Muscle of back (tissue), 11 donors: ENCODE measurements around the gene DLGAP4. TPM values are rescaled to one million over a fixed set of nuclear protein-coding genes. Genes with fewer than 3 reads are reported as not detected.
A peak's percentile ranks its signal among the peaks of the same experiment; 100 is the strongest.
"Not testable (repeated sequence)": the region's sequence is repeated elsewhere in the genome, so short reads cannot be mapped to it uniquely, and the experiment has no call there.

ENCODE experiments used
- DNase-seq, 3 donors: peaks; one replicate each; pipeline versions ENCODE4 v3.0.0 to v3.0.0-alpha.2; 2013
- polyA plus RNA-seq, 10 donors: library from polyadenylated mRNA; unstranded; fragments of 120-200 nt; gene quantifications; one replicate each; pipeline ENCODE4 v1.2.1, GENCODE V29; 2013; ENCODE audit not compliant: insufficient read length in 10 of 10

The DLGAP4 gene
- polyA plus RNA-seq, 10 donors = 45.1 to 60.9 (median 53.8) TPM

GRCh38 chr20:36472637-36473090 lies 166.5 kb downstream of the DLGAP4 start:
- DNase-seq = no peak

- no peak for DNase-seq
These were observed 167.0 kb downstream of the DLGAP4 start for GRCh38 chr20:36473164-36473563.

GRCh38 chr20:36474563-36474962 lies 168.4 kb downstream of the DLGAP4 start:
- DNase-seq = no peak

- not testable (repeated sequence) for DNase-seq
These were observed 168.9 kb downstream of the DLGAP4 start for GRCh38 chr20:36475054-36475453.

- no peak for DNase-seq
These were observed 171.3 kb downstream of the DLGAP4 start for GRCh38 chr20:36477475-36477874.

GRCh38 chr20:36478137-36478905 lies 172.2 kb downstream of the DLGAP4 start:
- no peak for DNase-seq

DNA sequence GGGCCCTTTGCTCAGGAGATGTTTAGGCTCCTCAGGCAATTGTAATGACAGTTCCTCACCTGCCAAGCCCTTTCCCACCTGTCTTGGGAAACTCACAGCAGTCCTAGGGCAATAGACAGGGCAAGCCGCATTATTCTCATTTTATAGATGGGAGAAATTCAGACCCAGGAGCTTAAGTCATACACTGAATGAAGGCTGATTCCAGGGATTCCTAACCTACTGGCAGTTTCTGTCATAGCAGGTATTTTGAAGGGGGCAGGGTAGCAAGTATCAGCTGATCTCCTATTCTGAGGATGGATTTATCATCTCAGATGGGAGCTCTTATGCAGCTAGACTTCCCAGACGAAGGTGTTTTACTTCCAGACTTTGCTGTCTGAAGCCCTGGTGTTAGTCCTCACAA lies 173.8 kb downstream of the DLGAP4 start:
- DNase-seq = no peak

GRCh38 chr20:36480456-36481048 lies 174.4 kb downstream of the DLGAP4 start:
- no peak for DNase-seq

DNA sequence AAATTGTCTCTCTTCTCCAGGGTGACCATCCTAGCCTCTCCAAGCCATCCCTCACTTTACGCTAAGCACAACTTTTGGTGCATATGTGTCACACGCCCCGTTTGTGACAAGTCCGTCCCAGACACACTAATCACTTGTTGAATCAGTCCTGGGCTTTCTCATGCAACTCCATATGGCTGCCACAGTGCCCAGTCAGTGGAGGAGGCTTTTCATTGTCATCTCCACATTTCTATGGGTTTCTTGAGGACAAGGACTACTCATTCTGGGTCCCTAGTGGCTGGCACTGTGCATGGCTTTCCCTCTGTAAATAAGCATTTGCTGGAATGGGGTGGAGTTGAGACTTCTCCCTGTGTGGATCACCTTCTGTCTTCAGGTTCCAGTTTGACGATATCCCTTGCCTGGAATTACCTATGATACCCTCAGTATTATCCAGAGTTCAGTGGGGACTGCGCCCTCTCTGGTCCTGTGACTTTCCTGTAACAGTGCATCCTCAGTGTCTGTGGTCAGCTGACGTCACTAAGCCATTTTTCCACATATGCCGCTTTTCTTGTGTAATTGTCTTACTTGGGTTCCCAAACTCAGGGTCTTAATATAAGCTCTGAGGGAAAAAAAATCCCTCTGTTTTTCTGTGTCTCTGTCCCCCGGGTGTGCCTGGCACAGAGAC lies 175.4 kb downstream of the DLGAP4 start:
- no peak for DNase-seq

- peak in 1 of 3 donors; percentile 59 for DNase-seq
These were observed 175.9 kb downstream of the DLGAP4 start for GRCh38 chr20:36482044-36482473.

GRCh38 chr20:36483209-36483918 lies 177.2 kb downstream of the DLGAP4 start:
- no peak for DNase-seq

DNA sequence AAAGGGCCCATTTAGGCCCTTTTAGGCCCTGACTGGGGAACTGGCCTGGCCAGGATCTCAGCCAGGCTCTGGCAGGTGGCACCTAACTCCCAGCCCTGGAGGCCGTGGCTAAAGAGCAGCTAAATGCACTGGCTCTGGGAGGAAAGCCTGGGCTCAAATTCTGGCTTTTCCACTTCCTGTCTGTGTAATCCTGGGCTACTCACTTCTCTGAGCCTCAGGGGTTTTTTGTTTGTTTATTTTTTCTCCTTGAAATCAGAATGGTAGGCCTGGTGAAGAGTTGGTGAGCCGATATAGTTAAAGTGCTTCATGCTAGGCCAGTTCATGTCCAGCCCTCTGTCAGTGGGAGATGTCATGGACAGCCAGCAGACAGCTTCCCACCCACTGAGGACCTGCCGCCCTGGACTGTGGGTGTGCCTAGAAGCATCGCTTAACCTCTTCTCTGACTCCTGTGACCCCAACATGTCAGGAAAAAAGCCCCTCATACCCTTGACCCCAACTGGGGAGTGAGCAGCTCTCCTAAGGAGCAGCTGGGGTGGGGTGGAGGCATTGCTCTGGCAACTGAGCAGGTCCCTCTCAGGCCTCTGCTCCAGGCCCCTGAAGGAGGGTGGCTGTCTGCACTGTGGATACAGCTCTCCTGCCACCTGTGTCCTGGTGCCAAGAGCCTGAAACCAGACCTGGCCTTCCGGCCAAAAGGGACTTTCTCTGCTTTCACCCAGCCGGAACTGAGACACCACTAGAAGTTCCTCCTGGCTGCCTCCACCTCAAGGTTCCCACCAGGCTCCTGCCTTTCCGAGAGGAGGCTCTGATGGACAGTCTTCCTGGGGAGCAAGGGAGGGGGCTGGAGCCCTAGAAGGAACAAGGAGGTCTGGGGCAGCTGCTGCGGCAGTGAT lies 178.0 kb downstream of the DLGAP4 start:
- no peak for DNase-seq

GRCh38 chr20:36485286-36485685 lies 179.1 kb downstream of the DLGAP4 start:
- no peak for DNase-seq

DNA sequence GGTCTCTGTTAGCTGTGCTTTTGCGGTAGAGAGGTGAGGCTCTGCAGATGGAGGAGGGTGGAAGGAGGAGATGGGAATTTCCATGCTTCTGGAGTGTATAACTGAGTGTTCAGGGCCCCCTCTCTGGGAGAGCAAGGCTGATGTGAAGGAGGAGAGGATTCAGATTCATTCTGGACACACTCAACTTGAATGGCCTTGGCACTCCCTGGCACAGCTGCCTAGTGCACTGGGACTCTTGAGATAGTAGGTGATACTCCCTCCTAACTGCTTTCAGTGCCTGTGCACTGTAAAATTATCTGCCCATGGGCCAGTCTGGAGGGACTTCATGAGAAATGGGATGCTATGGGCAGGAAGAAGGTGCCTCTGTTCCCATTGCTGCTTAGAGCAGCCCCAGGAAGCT lies 180.9 kb downstream of the DLGAP4 start:
- DNase-seq = no peak

- no peak for DNase-seq
These were observed 184.1 kb downstream of the DLGAP4 start for GRCh38 chr20:36490191-36490590.

DNA sequence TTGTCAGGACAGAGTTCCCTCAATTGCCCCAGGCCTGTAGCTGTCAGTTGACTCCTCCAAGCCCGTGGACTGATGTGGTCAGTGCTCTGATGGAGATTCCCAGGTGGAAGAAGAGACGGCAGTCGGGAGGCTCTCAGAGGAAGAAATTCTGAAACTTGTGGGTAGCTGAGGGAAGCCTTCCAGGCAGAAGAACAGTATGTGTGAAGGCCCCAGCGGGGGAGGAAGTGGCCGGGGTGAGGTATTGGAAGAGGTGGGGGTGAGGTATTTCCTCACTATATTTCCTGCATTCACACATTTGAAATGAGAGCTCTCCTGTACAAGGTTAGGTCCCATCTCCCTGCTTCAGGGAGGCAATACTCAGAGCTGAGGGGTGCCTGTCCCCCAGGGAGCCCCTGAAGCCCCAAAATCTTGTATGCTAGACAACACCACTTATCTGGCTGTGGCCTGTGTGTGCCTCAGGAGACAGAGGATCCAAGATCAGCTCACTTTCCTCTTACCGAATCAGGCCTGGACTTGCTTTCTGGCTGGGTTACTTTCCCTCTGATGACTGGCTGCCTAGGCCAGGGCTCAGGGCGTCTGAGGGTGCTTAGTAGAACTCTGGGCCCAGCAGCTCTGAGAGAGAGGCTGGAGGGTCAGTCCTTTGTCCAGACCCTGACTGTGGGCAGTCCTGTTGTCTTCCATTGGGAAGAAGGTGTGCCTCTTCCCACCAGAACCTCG lies 185.9 kb downstream of the DLGAP4 start:
- DNase-seq = no peak

- DNase-seq = no peak
These were observed 187.1 kb downstream of the DLGAP4 start for GRCh38 chr20:36493051-36493800.

GRCh38 chr20:36493801-36494114 lies 187.6 kb downstream of the DLGAP4 start:
- peak; percentile 44 to 78 (median 59) for DNase-seq

- DNase-seq = no peak
These were observed 190.8 kb downstream of the DLGAP4 start for GRCh38 chr20:36496707-36497669.
